ENCODE data around the gene PDE4A.
"Not testable (repeated sequence)": the region's sequence is repeated elsewhere in the genome, so short reads cannot be mapped to it uniquely, and the experiment has no call there.

The PDE4A gene

DNA sequence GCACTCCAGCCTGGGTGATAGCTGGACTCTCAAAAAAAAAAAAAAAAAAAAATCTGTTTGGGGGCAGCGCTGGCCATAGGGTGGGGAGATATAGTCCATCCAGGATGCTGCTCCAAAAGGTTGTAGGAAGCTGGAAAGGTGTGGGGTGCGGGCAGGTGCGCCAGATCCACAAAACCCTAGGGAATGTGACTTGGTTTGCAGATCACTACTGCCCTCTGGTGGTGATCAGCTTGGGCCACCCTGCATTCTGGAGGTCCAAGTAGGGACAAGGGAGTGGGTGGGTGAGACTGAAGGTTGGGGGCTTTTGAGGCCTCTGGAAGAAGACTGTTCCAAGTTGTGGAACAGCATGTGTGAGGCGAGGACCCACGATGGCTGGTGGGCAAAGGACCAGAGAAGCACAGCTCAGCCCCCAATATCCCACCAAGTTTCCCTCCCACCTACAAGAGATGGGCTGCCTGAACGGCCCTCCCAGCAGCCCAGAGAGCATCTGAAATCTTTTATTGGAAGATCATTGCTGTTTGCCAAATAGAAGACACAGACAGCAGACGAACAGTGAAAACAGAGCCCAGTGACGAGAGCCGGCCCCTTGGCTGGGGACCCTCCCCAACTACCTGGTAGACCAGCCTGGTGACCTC is 29.6 kb upstream of the PDE4A start:
- peak; percentile 83 for DNase-seq (ENCODE audit: low read depth)
- H3K4me3 ChIP-seq (ENCODE audit: low read length): no peak overlapping the region

DNA sequence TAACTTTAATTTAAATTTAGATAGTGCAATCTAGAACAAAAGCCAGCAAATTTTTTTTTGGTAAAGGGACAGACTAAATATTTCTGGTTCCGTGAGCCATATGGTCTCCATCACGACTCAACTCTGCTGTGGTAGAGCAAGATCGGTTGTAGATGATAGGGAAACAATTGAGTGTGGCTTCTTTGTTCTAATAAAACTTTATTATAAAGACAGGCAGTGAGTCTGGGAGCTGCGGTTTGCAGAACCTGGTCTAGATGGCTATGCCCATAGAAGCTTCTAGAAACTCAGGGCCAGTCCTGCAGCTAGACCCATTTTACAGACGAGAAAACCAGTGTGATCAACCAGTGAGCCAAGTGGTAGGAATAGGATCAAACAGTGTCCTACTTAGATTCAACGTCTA is 28.2 kb upstream of the PDE4A start:
- Histone ChIP-seq H3K4me1 (ENCODE audit: control insufficient read depth, insufficient read depth, low read length) (no peaks in the 10 kb centered on the region), H3K9ac (ENCODE audit: low read length) (no peak overlapping the region), H3K36me3 (ENCODE audit: control insufficient read depth, insufficient read depth, low read length, severe bottlenecking) (peaks cover 50% of the 10 kb centered on the region), H3K9me3 (ENCODE audit: control insufficient read depth, low read length) (no peaks in the 10 kb centered on the region), H3K27me3 (replicated peaks; ENCODE audit: control insufficient read depth, insufficient read depth, low read length) (no peaks in the 10 kb centered on the region), H3K4me3 (ENCODE audit: low read length) (no peak overlapping the region)
- no peak for DNase-seq (ENCODE audit: low read depth)

More for the DNA sequence above, 29.6 kb upstream of the PDE4A start:
- H3K36me3 ChIP-seq (ENCODE audit: control insufficient read depth, insufficient read depth, low read length, severe bottlenecking): peaks cover 44% of the 10 kb centered on the region
- no peaks in the 10 kb centered on the region for H3K4me1 ChIP-seq (ENCODE audit: control insufficient read depth, insufficient read depth, low read length)
- H3K27me3 ChIP-seq (replicated peaks; ENCODE audit: control insufficient read depth, insufficient read depth, low read length): no peaks in the 10 kb centered on the region
- no peaks in the 10 kb centered on the region for H3K9me3 ChIP-seq (ENCODE audit: control insufficient read depth, low read length)
- H3K9ac ChIP-seq (ENCODE audit: low read length): no peak overlapping the region

DNA sequence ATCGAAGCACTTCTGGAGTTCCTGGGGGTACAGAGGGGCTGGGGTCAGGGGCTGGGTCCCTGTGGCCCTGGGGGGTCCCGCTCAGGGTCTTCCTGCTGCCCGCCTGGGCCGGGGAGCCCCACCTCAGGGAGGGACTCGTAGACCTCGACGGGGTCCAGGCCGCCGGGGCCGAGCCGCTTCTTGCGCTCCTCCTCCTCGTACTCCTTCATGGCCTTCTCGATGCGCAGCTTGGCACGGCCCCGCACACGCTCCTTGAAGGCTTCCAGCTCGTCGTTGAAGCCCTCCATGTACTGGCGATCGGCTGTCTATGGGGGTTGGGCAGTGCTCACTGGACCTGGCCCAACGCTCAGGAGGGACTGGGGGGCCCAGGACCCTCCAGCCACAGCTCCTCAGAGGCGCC is 27.2 kb upstream of the PDE4A start:
- Histone ChIP-seq H3K9me3 (ENCODE audit: control insufficient read depth, low read length) (no peaks in the 10 kb centered on the region), H3K4me1 (ENCODE audit: control insufficient read depth, insufficient read depth, low read length) (no peaks in the 10 kb centered on the region), H3K9ac (ENCODE audit: low read length) (no peak overlapping the region), H3K36me3 (ENCODE audit: control insufficient read depth, insufficient read depth, low read length, severe bottlenecking) (peaks cover 50% of the 10 kb centered on the region), H3K27me3 (replicated peaks; ENCODE audit: control insufficient read depth, insufficient read depth, low read length) (no peaks in the 10 kb centered on the region), H3K4me3 (ENCODE audit: low read length) (no peak overlapping the region)
- DNase-seq (ENCODE audit: low read depth): no peak

DNA sequence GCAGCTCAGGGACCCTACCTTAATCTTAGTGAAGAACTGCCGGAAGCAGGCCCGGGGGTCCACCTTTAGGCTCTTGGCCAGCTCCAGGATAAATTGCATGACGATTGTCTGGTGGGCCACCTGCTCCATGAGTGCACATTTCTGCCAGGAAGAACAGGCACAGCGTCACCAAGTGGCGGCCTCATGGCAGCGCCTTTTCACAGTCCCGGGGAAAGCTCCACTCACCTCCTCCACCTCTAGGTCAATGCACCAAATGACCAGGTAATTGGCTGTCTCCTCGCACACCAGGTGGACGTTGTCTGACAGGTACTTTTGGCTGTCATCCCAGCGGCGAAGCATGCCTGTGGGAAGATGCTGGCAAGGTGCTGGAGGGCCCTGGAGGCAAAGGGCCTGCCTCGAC is 25.3 kb upstream of the PDE4A start:
- no peaks in the 10 kb centered on the region for H3K9me3 ChIP-seq (ENCODE audit: control insufficient read depth, low read length)
- H3K36me3 ChIP-seq (ENCODE audit: control insufficient read depth, insufficient read depth, low read length, severe bottlenecking): peaks cover 56% of the 10 kb centered on the region
- peaks cover 1% of the 10 kb centered on the region for H3K4me1 ChIP-seq (ENCODE audit: control insufficient read depth, insufficient read depth, low read length)
- H3K4me3 ChIP-seq (ENCODE audit: low read length): no peak overlapping the region
- no peak overlapping the region for H3K9ac ChIP-seq (ENCODE audit: low read length)
- no peaks in the 10 kb centered on the region for H3K27me3 ChIP-seq (replicated peaks; ENCODE audit: control insufficient read depth, insufficient read depth, low read length)
- DNase-seq (ENCODE audit: low read depth): no peak

DNA sequence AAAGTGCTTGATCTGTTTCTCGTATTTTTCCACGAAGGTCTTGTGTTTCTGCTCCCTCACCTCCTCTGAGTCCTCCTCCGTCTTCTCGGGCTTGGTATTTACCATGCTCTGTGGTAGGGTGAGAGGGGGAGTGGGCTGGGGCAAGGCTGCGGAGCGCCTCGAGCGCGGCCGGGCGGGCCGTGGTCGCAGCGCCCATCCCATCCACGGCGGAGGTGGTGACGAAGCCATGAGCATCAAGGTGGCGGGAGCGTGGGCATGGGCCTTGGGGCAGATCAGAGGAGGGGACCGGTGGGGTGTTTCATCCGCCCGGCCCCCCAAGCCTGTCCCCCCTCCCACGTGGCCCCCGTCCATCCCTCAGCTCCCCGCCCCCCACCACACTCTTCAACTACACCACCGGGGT is 24.9 kb upstream of the PDE4A start:
- peaks cover 56% of the 10 kb centered on the region for H3K36me3 ChIP-seq (ENCODE audit: control insufficient read depth, insufficient read depth, low read length, severe bottlenecking)
- no peak overlapping the region for H3K4me3 ChIP-seq (ENCODE audit: low read length)
- peaks cover 4% of the 10 kb centered on the region for H3K4me1 ChIP-seq (ENCODE audit: control insufficient read depth, insufficient read depth, low read length)
- H3K27me3 ChIP-seq (replicated peaks; ENCODE audit: control insufficient read depth, insufficient read depth, low read length): no peaks in the 10 kb centered on the region
- no peak overlapping the region for H3K9ac ChIP-seq (ENCODE audit: low read length)
- DNase-seq (ENCODE audit: low read depth): no peak
- H3K9me3 ChIP-seq (ENCODE audit: control insufficient read depth, low read length): no peaks in the 10 kb centered on the region

DNA sequence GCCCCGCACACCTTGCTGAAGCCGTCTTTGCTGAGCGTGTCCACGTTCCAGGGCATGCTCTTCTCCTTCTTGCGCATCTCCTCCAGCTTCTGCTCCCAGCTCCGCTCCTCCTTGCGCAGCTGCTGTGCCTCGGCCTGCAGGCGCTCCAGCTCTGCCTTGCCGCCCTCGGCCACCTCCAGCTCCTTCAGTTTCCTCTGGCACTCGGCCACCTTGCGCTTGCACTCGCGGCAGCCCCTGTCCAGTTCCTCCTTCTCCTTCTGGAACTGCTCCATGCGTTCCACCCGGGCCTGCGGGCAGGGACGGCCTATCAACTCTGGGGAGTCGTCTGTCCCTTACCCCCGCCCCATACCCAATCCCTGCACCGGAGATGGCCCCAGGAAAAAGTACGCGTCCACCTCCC is 24.4 kb upstream of the PDE4A start:
- H3K4me3 ChIP-seq (ENCODE audit: low read length): no peak overlapping the region
- DNase-seq (ENCODE audit: low read depth): no peak
- peaks cover 6% of the 10 kb centered on the region for H3K4me1 ChIP-seq (ENCODE audit: control insufficient read depth, insufficient read depth, low read length)
- H3K36me3 ChIP-seq (ENCODE audit: control insufficient read depth, insufficient read depth, low read length, severe bottlenecking): peaks cover 57% of the 10 kb centered on the region
- no peaks in the 10 kb centered on the region for H3K9me3 ChIP-seq (ENCODE audit: control insufficient read depth, low read length)
- no peaks in the 10 kb centered on the region for H3K27me3 ChIP-seq (replicated peaks; ENCODE audit: control insufficient read depth, insufficient read depth, low read length)
- H3K9ac ChIP-seq (ENCODE audit: low read length): no peak overlapping the region

DNA sequence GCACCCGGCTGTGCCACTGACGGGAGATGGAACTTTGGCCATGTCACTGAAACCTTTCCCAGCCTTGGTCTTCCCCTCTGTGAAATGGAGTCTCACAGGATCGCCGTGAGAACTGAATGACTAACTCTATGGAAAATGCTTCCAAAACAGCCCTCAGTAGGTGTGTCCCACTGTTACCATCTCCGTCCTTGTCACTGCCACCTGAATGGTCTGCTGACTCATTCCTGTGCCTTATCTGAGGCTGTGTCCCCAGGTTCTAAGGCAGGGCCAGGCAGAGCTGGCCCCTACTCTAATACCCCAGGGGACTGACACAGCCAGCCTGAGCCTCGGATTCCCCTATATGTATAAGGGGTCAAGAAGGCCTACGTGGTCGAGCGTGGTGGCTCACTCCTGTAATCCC is 21.5 kb upstream of the PDE4A start:
- Histone ChIP-seq H3K9me3 (ENCODE audit: control insufficient read depth, low read length) (no peaks in the 10 kb centered on the region), H3K9ac (ENCODE audit: low read length) (no peak overlapping the region)

DNA sequence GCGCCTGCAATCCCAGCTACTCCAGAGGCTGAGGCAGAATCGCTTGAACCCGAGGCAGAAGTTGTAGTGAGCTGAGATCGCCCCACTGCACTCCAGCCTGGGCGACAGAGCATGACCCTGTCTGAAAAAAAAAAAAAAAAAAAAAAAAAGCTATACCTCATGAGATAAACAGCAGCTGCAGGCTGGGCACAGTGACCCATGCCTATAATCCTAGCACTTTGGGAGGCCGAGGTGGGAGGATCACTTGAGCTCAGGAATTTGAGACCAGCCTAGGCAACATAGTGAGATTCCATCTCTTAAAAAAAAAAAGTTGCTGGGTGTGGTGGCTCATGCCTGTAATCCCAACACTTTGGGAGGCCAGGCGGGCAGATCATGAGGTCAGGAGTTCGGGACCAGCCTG is 21.0 kb upstream of the PDE4A start:
- H3K27me3 ChIP-seq (replicated peaks; ENCODE audit: control insufficient read depth, insufficient read depth, low read length); H3K9ac ChIP-seq (ENCODE audit: low read length); DNase-seq (ENCODE audit: low read depth); H3K4me3 ChIP-seq (ENCODE audit: low read length); H3K9me3 ChIP-seq (ENCODE audit: control insufficient read depth, low read length): not testable (repeated sequence)
- Histone ChIP-seq H3K36me3 (ENCODE audit: control insufficient read depth, insufficient read depth, low read length, severe bottlenecking) (peaks cover 27% of the 10 kb centered on the region), H3K4me1 (ENCODE audit: control insufficient read depth, insufficient read depth, low read length) (peaks cover 25% of the 10 kb centered on the region)

More for the DNA sequence above, 21.5 kb upstream of the PDE4A start:
- Histone ChIP-seq H3K27me3 (replicated peaks; ENCODE audit: control insufficient read depth, insufficient read depth, low read length) (no peaks in the 10 kb centered on the region), H3K4me1 (ENCODE audit: control insufficient read depth, insufficient read depth, low read length) (peaks cover 22% of the 10 kb centered on the region), H3K36me3 (ENCODE audit: control insufficient read depth, insufficient read depth, low read length, severe bottlenecking) (peaks cover 31% of the 10 kb centered on the region), H3K4me3 (ENCODE audit: low read length) (no peak overlapping the region)
- DNase-seq (ENCODE audit: low read depth): no peak

DNA sequence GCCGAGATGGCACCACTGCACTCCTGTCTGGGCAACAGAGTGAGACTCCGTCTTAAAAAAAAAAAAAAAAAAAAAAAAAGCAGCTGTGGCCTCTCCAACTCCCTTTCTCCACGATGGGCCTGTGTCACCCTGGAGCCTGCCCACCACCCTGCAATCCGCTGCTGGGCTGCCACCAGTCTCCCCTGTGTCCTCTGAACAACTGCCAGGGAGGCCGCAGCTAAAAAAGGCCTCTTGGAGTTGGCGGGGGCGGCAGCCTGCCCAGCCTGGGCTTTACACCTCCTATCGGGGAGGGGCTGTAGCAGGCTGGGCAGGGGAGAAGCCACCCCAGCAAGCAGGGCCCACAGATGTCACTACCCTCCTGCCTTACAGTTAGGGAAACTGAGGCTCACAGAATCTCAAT is 20.5 kb upstream of the PDE4A start:
- Histone ChIP-seq H3K4me1 (ENCODE audit: control insufficient read depth, insufficient read depth, low read length) (peaks cover 26% of the 10 kb centered on the region), H3K27me3 (replicated peaks; ENCODE audit: control insufficient read depth, insufficient read depth, low read length) (no peaks in the 10 kb centered on the region), H3K9ac (ENCODE audit: low read length) (no peak overlapping the region), H3K4me3 (ENCODE audit: low read length) (no peak overlapping the region), H3K36me3 (ENCODE audit: control insufficient read depth, insufficient read depth, low read length, severe bottlenecking) (peaks cover 23% of the 10 kb centered on the region), H3K9me3 (ENCODE audit: control insufficient read depth, low read length) (no peaks in the 10 kb centered on the region)
- no peak for DNase-seq (ENCODE audit: low read depth)

DNA sequence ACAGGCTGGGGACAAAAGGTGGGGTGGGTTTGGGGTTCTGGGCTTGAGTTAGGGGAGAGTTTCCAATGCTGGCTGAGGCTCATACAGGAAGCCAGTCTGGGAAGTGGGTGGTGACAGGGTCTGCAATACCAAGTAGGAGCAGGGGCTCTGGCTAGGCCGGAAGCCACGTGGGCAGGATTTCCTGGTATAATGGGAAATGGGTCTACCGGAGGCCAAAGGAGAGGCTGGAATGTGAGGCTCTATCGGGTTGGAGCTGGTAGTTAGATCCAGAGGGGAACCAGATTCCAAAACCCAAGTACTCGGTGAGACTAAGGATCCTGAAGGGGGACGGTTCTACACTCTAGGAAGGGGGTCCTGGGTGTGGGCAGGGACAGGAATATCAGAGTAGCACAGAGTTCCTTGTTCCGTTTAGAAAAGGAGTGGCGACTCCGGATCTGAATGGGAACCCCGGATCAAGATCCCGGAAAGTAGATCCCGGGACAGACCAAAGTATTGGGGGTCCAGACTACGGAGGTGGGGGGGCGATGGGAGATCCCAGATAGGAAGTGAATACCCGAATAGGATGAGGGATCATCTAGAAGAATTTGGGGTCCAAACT is 17.8 kb upstream of the PDE4A start:
- peaks cover 3% of the 10 kb centered on the region for H3K27me3 ChIP-seq (replicated peaks; ENCODE audit: control insufficient read depth, insufficient read depth, low read length)
- H3K9me3 ChIP-seq (ENCODE audit: control insufficient read depth, low read length): no peaks in the 10 kb centered on the region
- peak overlapping the region; percentile 93 for H3K9ac ChIP-seq (ENCODE audit: low read length)
- peaks cover 11% of the 10 kb centered on the region for H3K36me3 ChIP-seq (ENCODE audit: control insufficient read depth, insufficient read depth, low read length, severe bottlenecking)
- H3K4me1 ChIP-seq (ENCODE audit: control insufficient read depth, insufficient read depth, low read length): peaks cover 35% of the 10 kb centered on the region
- peak overlapping the region; percentile 95 for H3K4me3 ChIP-seq (ENCODE audit: low read length)
- DNase-seq (ENCODE audit: low read depth): peak; percentile 70

DNA sequence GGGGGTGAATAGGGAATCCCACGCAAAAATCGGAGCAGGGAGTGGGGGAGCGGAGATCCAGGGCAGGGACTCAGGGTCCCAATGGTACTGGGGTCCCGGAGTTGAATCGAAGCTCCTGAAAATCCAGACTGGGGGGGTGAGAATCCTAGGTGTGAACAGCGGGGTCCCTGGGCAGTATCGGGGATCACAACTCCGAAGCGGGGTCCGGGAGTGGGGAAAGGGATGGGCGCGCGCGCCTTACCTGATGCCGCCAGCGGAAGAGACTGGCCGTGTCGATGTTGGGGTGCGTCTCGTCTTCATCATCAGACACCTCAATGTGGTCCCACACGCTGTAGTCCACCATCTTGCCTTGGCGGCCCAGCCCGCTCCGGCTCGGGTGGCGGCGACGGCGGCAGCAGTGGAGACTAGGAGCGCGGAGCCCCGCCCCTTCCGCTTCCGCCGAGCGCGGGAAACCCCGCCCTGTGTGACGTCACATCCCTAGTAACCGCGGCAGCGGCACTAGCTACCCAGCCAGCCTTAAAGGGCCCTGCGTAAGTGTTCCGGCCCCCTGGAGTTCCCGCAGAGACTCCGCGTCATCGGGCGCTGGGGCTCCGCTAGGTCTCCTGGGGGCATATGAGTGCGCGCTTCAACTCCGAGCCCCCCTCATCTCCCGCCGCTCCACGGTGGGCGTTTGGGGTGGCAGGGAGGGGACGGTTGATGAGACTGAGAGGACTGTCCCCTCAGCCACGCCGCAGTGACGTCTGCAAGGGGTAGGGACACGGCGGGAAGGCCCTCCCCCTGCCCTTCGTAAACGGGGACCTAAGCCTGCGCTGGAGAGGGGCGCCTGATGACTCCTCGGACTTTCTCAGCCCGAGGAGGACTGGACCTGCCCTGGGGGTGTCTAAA is 17.0 kb upstream of the PDE4A start, which contains the start of gene CDC37:
TSS of gene CDC37 (minus strand) at position 406 of the 885 bp plus-strand sequence. CDS start at position 343, 63 bp downstream.
- peaks cover 3% of the 10 kb centered on the region for H3K27me3 ChIP-seq (replicated peaks; ENCODE audit: control insufficient read depth, insufficient read depth, low read length)
- peaks cover 10% of the 10 kb centered on the region for H3K36me3 ChIP-seq (ENCODE audit: control insufficient read depth, insufficient read depth, low read length, severe bottlenecking)
- no peaks in the 10 kb centered on the region for H3K9me3 ChIP-seq (ENCODE audit: control insufficient read depth, low read length)
- H3K4me1 ChIP-seq (ENCODE audit: control insufficient read depth, insufficient read depth, low read length): peaks cover 35% of the 10 kb centered on the region
- peak within 1 kb of the TSS; percentile 95 for H3K4me3 ChIP-seq (ENCODE audit: low read length)
- H3K9ac ChIP-seq (ENCODE audit: low read length): peak within 1 kb of the TSS; percentile 93
- DNase-seq (ENCODE audit: low read depth): peak; percentile 99
